ENCODE measurements around the gene RAB18. TPM values are rescaled to one million over a fixed set of nuclear protein-coding genes. Genes with fewer than 3 reads are reported as not detected.

RAB18 gene
- total RNA-seq (2022; extraction: Qiagen RNA extraction; ENCODE audit: low read depth) = 68.1 to 87.7 TPM (median 85.5 TPM) in 5 replicates

GRCh38 chr10:27504007-27504807, at the start of gene RAB18:
Gene RAB18, plus strand, starts transcription at chr10:27504304. Its CDS starts 66 bp downstream, at chr10:27504370.

Other genes starting within 250 kb of the RAB18 start
- gene MKX, start 241.5 kb downstream of the RAB18 start, total RNA-seq (2022; extraction: Qiagen RNA extraction; ENCODE audit: low read depth) = not detected in 5 replicates